Thymus (tissue), 11 donors: ENCODE results near the gene GRIN2C. TPM values are rescaled to one million over a fixed set of nuclear protein-coding genes. Genes with fewer than 3 reads are reported as not detected.
"Not testable (repeated sequence)": the region's sequence is repeated elsewhere in the genome, so short reads cannot be mapped to it uniquely, and the experiment has no call there.

Experiments
- DNase-seq, 9 donors: peaks; one replicate each; pipeline ENCODE4 v3.0.0-alpha.2; 2013; ENCODE audit warnings: low spot score in 9 of 9, low read depth in 6 of 9, missing footprints in 1 of 9
- H3K27ac ChIP-seq, 2 donors: one replicate each; pipeline ENCODE4 v1.5.1; 2013; ENCODE audit warnings: control low read depth in 1 of 2, low read depth in 1 of 2, low read length in 1 of 2, mild to moderate bottlenecking in 1 of 2, moderate library complexity in 1 of 2
- H3K27me3 ChIP-seq, 2 donors: one replicate each; pipeline ENCODE4 v1.5.1; 2013; ENCODE audit warnings: low read length in 1 of 2; ENCODE audit not compliant: control insufficient read depth in 2 of 2, insufficient read depth in 1 of 2
- H3K36me3 ChIP-seq, 2 donors: one replicate each; pipeline ENCODE4 v1.5.1; 2013; ENCODE audit warnings: low read length in 1 of 2, mild to moderate bottlenecking in 1 of 2, moderate library complexity in 1 of 2; ENCODE audit not compliant: control insufficient read depth in 2 of 2, insufficient read depth in 2 of 2
- H3K4me1 ChIP-seq, 2 donors: one replicate each; pipeline ENCODE4 v1.5.1; 2013; ENCODE audit warnings: low read length in 2 of 2; ENCODE audit not compliant: control insufficient read depth in 2 of 2, insufficient read depth in 2 of 2
- H3K4me3 ChIP-seq, 2 donors: one replicate each; pipeline ENCODE4 v1.5.1; 2013; ENCODE audit warnings: low read length in 2 of 2, control low read depth in 1 of 2, mild to moderate bottlenecking in 1 of 2
- H3K9me3 ChIP-seq, 2 donors: one replicate each; pipeline ENCODE4 v1.5.1; 2013; ENCODE audit warnings: low read length in 1 of 2, mild to moderate bottlenecking in 1 of 2; ENCODE audit not compliant: control insufficient read depth in 2 of 2, insufficient read depth in 1 of 2
- WGBS: extraction: QIAGEN DNeasy Blood & Tissue Kit; methylation state at CpG from one replicate; pipeline ENCODE4 v1.1.7; 2013; 5-methylcytosine and 5-hydroxymethylcytosine counted together
- polyA plus RNA-seq: library from polyadenylated mRNA; stranded (reverse); fragments of 200-250 nt; gene quantifications from one replicate; pipeline ENCODE4 v1.2.3, GENCODE V29; 2013
- total RNA-seq: library from RNA; stranded (reverse); fragments of 120-200 nt; gene quantifications from one replicate; pipeline ENCODE4 v1.2.4, GENCODE V29; 2013
- donor health status: healthy.

GRIN2C gene
- total and polyA plus RNA-seq, 2 donors, result 0.05 to 0.07 TPM

GRCh38 chr17:74873874-74874614 is 14.4 kb upstream of the GRIN2C start:
- DNase-seq, result peak in 1 of 9 donors; percentile 13

GRCh38 chr17:74873037-74873873 is 13.6 kb upstream of the GRIN2C start:
- Histone ChIP-seq H3K27ac (peak overlapping the region; percentile 60 to 61), H3K4me1 (peaks cover 13 to 18% of the 10 kb centered on the region in 2 donors)
- under 1% methylated on average over 55 of the region's 55 CpGs for WGBS

More at GRCh38 chr17:74873874-74874614, 14.4 kb upstream of the GRIN2C start:
- Histone ChIP-seq H3K27me3 (peaks cover 0 to 11% of the 10 kb centered on the region in 2 donors), H3K4me3 (peak overlapping the region; percentile 59 to 60), H3K27ac (peak overlapping the region in 1 of 2 donors; percentile 60), H3K4me1 (peaks cover 13 to 18% of the 10 kb centered on the region in 2 donors), H3K9me3 (no peaks in the 10 kb centered on the region), H3K36me3 (no peaks in the 10 kb centered on the region)
- 65% methylated on average over 6 of the region's 6 CpGs for WGBS

GRCh38 chr17:74872313-74873036 is 12.8 kb upstream of the GRIN2C start, which contains the start of gene FDXR:
Gene FDXR (minus strand): TSS chr17:74872994. CDS start chr17:74872944, 50 bp downstream.
- 7% methylated on average over 38 of the region's 38 CpGs for WGBS
- peaks cover 13 to 18% of the 10 kb centered on the region in 2 donors for H3K4me1 ChIP-seq
- H3K27me3 ChIP-seq, result peaks cover 0 to 3% of the 10 kb centered on the region in 2 donors
- H3K9me3 ChIP-seq, result no peaks in the 10 kb centered on the region
- H3K4me3 ChIP-seq, result peak within 1 kb of the TSS; percentile 59 to 60
- peak in 1 of 9 donors; percentile 13 for DNase-seq
- H3K27ac ChIP-seq, result peak within 1 kb of the TSS; percentile 60 to 66
- H3K36me3 ChIP-seq, result no peaks in the 10 kb centered on the region

More at GRCh38 chr17:74873037-74873873, 13.6 kb upstream of the GRIN2C start:
- peak; percentile 98 to 100 (median 99) for DNase-seq
- Histone ChIP-seq H3K36me3 (no peaks in the 10 kb centered on the region), H3K9me3 (no peaks in the 10 kb centered on the region), H3K27me3 (peaks cover 0 to 10% of the 10 kb centered on the region in 2 donors), H3K4me3 (peak overlapping the region; percentile 59 to 60)

- Histone ChIP-seq H3K27ac (no peak overlapping the region), H3K27me3 (no peaks in the 10 kb centered on the region), H3K4me3 (no peak overlapping the region), H3K9me3 (no peaks in the 10 kb centered on the region), H3K36me3 (no peaks in the 10 kb centered on the region), H3K4me1 (peaks cover 13 to 18% of the 10 kb centered on the region in 2 donors)
- WGBS, result 90% methylated on average over 11 of the region's 11 CpGs
- no peak for DNase-seq
These were observed 11.8 kb upstream of the GRIN2C start for GRCh38 chr17:74871356-74872076.

GRCh38 chr17:74870512-74870911 is 10.8 kb upstream of the GRIN2C start:
- Histone ChIP-seq H3K27me3 (no peaks in the 10 kb centered on the region), H3K4me3 (no peak overlapping the region), H3K27ac (no peak overlapping the region), H3K36me3 (no peaks in the 10 kb centered on the region), H3K9me3 (no peaks in the 10 kb centered on the region), H3K4me1 (peaks cover 13 to 18% of the 10 kb centered on the region in 2 donors)
- DNase-seq, result no peak
- 98% methylated on average over 3 of the region's 3 CpGs for WGBS

GRCh38 chr17:74870028-74870427 is 10.3 kb upstream of the GRIN2C start:
- H3K27ac ChIP-seq, H3K36me3 ChIP-seq, H3K4me3 ChIP-seq, H3K9me3 ChIP-seq, DNase-seq, H3K27me3 ChIP-seq: not testable (repeated sequence)
- H3K4me1 ChIP-seq, result peaks cover 13 to 18% of the 10 kb centered on the region in 2 donors
- 97% methylated on average over 9 of the region's 9 CpGs for WGBS

- Histone ChIP-seq H3K27me3 (peaks cover 0 to 3% of the 10 kb centered on the region in 2 donors), H3K27ac (no peak overlapping the region), H3K36me3 (no peaks in the 10 kb centered on the region), H3K9me3 (no peaks in the 10 kb centered on the region), H3K4me3 (no peak overlapping the region), H3K4me1 (peaks cover 11 to 14% of the 10 kb centered on the region in 2 donors)
- 96% methylated on average over 6 of the region's 6 CpGs for WGBS
- no peak for DNase-seq
These were observed 9.2 kb upstream of the GRIN2C start for GRCh38 chr17:74868908-74869255.

GRCh38 chr17:74868251-74868907 is 8.7 kb upstream of the GRIN2C start:
- Histone ChIP-seq H3K36me3 (no peaks in the 10 kb centered on the region), H3K4me1 (peaks cover 8 to 10% of the 10 kb centered on the region in 2 donors), H3K27me3 (peaks cover 0 to 6% of the 10 kb centered on the region in 2 donors), H3K9me3 (no peaks in the 10 kb centered on the region), H3K27ac (no peak overlapping the region), H3K4me3 (no peak overlapping the region)
- 89% methylated on average over 12 of the region's 12 CpGs for WGBS
- no peak for DNase-seq
